ENCODE data around the gene MGAT4A.

MGAT4A gene

DNA sequence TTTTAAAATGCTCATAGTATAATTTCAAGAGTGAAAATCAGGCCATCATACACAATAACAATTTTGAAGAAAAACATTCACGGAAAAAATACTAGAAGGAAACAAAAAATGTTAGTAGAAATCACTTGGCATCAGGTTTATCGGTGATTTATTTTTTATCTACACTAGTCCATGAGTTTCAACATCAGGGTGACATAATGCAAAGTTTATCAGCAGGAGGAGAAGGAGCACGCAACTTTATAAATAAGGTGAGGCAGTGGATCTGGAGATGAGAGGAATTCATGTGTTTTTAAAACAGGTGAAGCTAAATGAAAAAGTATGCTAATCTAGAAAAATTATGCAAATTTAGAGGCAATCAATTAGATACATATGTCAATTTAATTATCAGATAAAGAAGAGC, 54.2 kb downstream of the MGAT4A start:
- H3K9me3 ChIP-seq (ENCODE audit: insufficient read depth, low read depth, low read length), result no peaks in the 10 kb centered on the region
- no peak overlapping the region for H3K9ac ChIP-seq (ENCODE audit: low read length)
- no peak overlapping the region for H3K14ac ChIP-seq (ENCODE audit: low read length)
- H2AFZ ChIP-seq (ENCODE audit: insufficient read depth, low read length, poor library complexity), result no peak overlapping the region
- H3K4me2 ChIP-seq (ENCODE audit: low read length), result no peak overlapping the region
- H4K91ac ChIP-seq (ENCODE audit: low read depth, low read length), result no peak overlapping the region
- H2AK5ac ChIP-seq (ENCODE audit: low read length), result no peak overlapping the region
- no peak overlapping the region for H4K12ac ChIP-seq (ENCODE audit: low read depth, low read length)
- no peak overlapping the region for H3K18ac ChIP-seq (ENCODE audit: low read length)
- no peaks in the 10 kb centered on the region for H3K79me1 ChIP-seq (ENCODE audit: low read length)
- no peak overlapping the region for H2BK120ac ChIP-seq (ENCODE audit: insufficient read depth, low read length, poor library complexity)
- H3K36me3 ChIP-seq (ENCODE audit: control insufficient read depth in 1 of 2, insufficient read depth in 2 of 2, low read length in 2 of 2), result no peaks in the 10 kb centered on the region
- no peaks in the 10 kb centered on the region for H3K79me2 ChIP-seq (ENCODE audit: control insufficient read depth, insufficient read depth, low read length, poor library complexity)
- H3K4ac ChIP-seq (ENCODE audit: low read depth, low read length), result no peak overlapping the region
- no peak overlapping the region for H3K4me3 ChIP-seq (ENCODE audit: low read depth, low read length)
- no peak overlapping the region for H2BK12ac ChIP-seq (ENCODE audit: low read length)
- H3K23ac ChIP-seq (ENCODE audit: low read length), result no peak overlapping the region
- H4K8ac ChIP-seq (ENCODE audit: low read depth, low read length), result no peak overlapping the region
- no peak overlapping the region for H3K27ac ChIP-seq (ENCODE audit: low read depth, low read length)
- no peaks in the 10 kb centered on the region for H3K4me1 ChIP-seq (ENCODE audit: control insufficient read depth in 1 of 2, insufficient read depth in 2 of 2, low read length in 2 of 2)
- peak in 1 of 2 donors; percentile 15 for DNase-seq
- H2BK5ac ChIP-seq (ENCODE audit: low read depth, low read length, poor library complexity), result no peak overlapping the region
- H3K27me3 ChIP-seq (ENCODE audit: insufficient read depth, low read length), result no peaks in the 10 kb centered on the region
- no CpG with 5 or more reads among the region's 3 CpGs for WGBS (ENCODE audit: extremely low coverage, insufficient coverage, insufficient read length)

DNA sequence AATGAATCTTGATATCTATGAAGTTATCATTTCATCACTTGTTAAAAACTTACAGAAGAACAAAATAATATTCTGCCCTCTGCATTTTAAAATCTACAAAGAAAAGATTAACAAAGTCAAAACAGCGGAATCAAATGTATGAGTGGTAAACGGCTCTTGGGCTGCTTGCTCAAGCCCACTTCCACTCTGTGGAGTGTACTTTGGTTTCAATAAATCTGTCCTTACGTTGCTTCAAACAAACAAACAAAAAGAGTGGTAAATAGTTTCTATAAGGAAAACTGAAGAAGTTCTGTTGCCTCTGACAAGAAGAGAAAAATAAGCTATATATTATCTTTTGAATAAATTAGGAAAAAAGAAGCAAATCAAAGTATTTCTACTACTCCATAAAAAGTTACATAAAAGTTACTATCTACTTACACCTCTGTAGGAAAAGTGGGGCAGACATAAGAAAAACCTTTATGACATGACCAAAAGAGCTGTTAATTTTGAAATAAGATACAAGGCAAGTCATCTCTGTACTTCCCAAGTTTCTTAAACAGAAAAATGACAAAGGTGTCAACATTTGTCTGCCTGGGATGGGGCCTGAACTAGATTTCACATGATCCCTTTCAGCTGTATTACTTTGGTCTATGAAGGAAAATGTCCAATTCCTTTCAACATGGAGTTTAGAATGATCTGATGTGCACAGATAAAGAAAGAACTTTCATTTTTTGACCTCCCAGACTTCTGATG, 56.5 kb downstream of the MGAT4A start:
- no peak overlapping the region for H3K18ac ChIP-seq (ENCODE audit: low read length)
- H4K91ac ChIP-seq (ENCODE audit: low read depth, low read length), result no peak overlapping the region
- no peak overlapping the region for H4K12ac ChIP-seq (ENCODE audit: low read depth, low read length)
- no CpG with 5 or more reads among the region's 3 CpGs for WGBS (ENCODE audit: extremely low coverage, insufficient coverage, insufficient read length)
- no peak overlapping the region for H2BK5ac ChIP-seq (ENCODE audit: low read depth, low read length, poor library complexity)
- H3K14ac ChIP-seq (ENCODE audit: low read length), result no peak overlapping the region
- no peak overlapping the region for H3K23ac ChIP-seq (ENCODE audit: low read length)
- no peaks in the 10 kb centered on the region for H3K79me2 ChIP-seq (ENCODE audit: control insufficient read depth, insufficient read depth, low read length, poor library complexity)
- no peak overlapping the region for H3K4me2 ChIP-seq (ENCODE audit: low read length)
- no peaks in the 10 kb centered on the region for H3K27me3 ChIP-seq (ENCODE audit: insufficient read depth, low read length)
- no peak overlapping the region for H2BK120ac ChIP-seq (ENCODE audit: insufficient read depth, low read length, poor library complexity)
- DNase-seq, result no peak
- no peak overlapping the region for H3K27ac ChIP-seq (ENCODE audit: low read depth, low read length)
- H4K8ac ChIP-seq (ENCODE audit: low read depth, low read length), result no peak overlapping the region
- no peak overlapping the region for H3K4ac ChIP-seq (ENCODE audit: low read depth, low read length)
- no peak overlapping the region for H2AFZ ChIP-seq (ENCODE audit: insufficient read depth, low read length, poor library complexity)
- H3K9ac ChIP-seq (ENCODE audit: low read length), result no peak overlapping the region
- H3K9me3 ChIP-seq (ENCODE audit: insufficient read depth, low read depth, low read length), result no peaks in the 10 kb centered on the region
- H3K36me3 ChIP-seq (ENCODE audit: control insufficient read depth in 1 of 2, insufficient read depth in 2 of 2, low read length in 2 of 2), result no peaks in the 10 kb centered on the region
- no peak overlapping the region for H2BK12ac ChIP-seq (ENCODE audit: low read length)
- H2AK5ac ChIP-seq (ENCODE audit: low read length), result no peak overlapping the region
- no peaks in the 10 kb centered on the region for H3K4me1 ChIP-seq (ENCODE audit: control insufficient read depth in 1 of 2, insufficient read depth in 2 of 2, low read length in 2 of 2)
- H3K4me3 ChIP-seq (ENCODE audit: low read depth, low read length), result no peak overlapping the region
- H3K79me1 ChIP-seq (ENCODE audit: low read length), result no peaks in the 10 kb centered on the region

DNA sequence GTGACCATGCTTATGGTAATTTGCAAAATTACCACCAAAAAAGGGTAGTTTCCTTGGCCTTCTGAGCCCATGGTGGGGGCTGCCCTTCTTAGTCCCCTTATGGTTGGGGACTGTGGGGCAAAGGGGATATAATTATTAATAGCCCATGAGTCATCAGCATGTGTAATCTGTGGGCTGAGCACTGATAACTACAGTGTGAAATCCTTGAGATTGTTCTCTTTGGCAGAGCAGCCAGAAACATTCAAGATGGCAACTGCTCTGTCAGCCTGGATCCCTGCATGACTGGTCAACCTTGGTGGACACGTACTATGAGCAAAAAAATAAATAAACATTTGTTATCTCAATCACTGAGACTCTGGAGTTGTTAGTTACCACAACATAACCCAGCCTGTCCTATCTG, 61.3 kb downstream of the MGAT4A start:
- Histone ChIP-seq H2BK5ac (ENCODE audit: low read depth, low read length, poor library complexity) (no peak overlapping the region), H3K27ac (ENCODE audit: low read depth, low read length) (no peak overlapping the region), H3K79me2 (ENCODE audit: control insufficient read depth, insufficient read depth, low read length, poor library complexity) (no peaks in the 10 kb centered on the region), H2AK5ac (ENCODE audit: low read length) (no peak overlapping the region), H3K9ac (ENCODE audit: low read length) (no peak overlapping the region), H3K27me3 (ENCODE audit: insufficient read depth, low read length) (no peaks in the 10 kb centered on the region), H4K12ac (ENCODE audit: low read depth, low read length) (no peak overlapping the region), H3K36me3 (ENCODE audit: control insufficient read depth in 1 of 2, insufficient read depth in 2 of 2, low read length in 2 of 2) (no peaks in the 10 kb centered on the region), H3K4me2 (ENCODE audit: low read length) (no peak overlapping the region), H2BK12ac (ENCODE audit: low read length) (no peak overlapping the region), H3K9me3 (ENCODE audit: insufficient read depth, low read depth, low read length) (no peaks in the 10 kb centered on the region), H4K91ac (ENCODE audit: low read depth, low read length) (no peak overlapping the region), H3K4ac (ENCODE audit: low read depth, low read length) (no peak overlapping the region), H4K8ac (ENCODE audit: low read depth, low read length) (no peak overlapping the region), H3K79me1 (ENCODE audit: low read length) (no peaks in the 10 kb centered on the region), H3K23ac (ENCODE audit: low read length) (no peak overlapping the region), H2AFZ (ENCODE audit: insufficient read depth, low read length, poor library complexity) (no peak overlapping the region), H3K4me1 (ENCODE audit: control insufficient read depth in 1 of 2, insufficient read depth in 2 of 2, low read length in 2 of 2) (no peaks in the 10 kb centered on the region), H2BK120ac (ENCODE audit: insufficient read depth, low read length, poor library complexity) (no peak overlapping the region), H3K4me3 (ENCODE audit: low read depth, low read length) (no peak overlapping the region), H3K18ac (ENCODE audit: low read length) (no peak overlapping the region), H3K14ac (ENCODE audit: low read length) (no peak overlapping the region)
- peak in 1 of 2 donors; percentile 24 for DNase-seq
- WGBS (ENCODE audit: extremely low coverage, insufficient coverage, insufficient read length), result no CpG with 5 or more reads among the region's 1 CpG

- Histone ChIP-seq H3K4me3 (ENCODE audit: low read depth, low read length) (no peak overlapping the region), H3K79me1 (ENCODE audit: low read length) (no peaks in the 10 kb centered on the region), H4K12ac (ENCODE audit: low read depth, low read length) (no peak overlapping the region), H3K23ac (ENCODE audit: low read length) (no peak overlapping the region), H3K27ac (ENCODE audit: low read depth, low read length) (no peak overlapping the region), H3K4me1 (ENCODE audit: control insufficient read depth in 1 of 2, insufficient read depth in 2 of 2, low read length in 2 of 2) (no peaks in the 10 kb centered on the region), H2AK5ac (ENCODE audit: low read length) (no peak overlapping the region), H3K9ac (ENCODE audit: low read length) (no peak overlapping the region), H4K91ac (ENCODE audit: low read depth, low read length) (no peak overlapping the region), H3K4ac (ENCODE audit: low read depth, low read length) (no peak overlapping the region), H2AFZ (ENCODE audit: insufficient read depth, low read length, poor library complexity) (no peak overlapping the region), H3K4me2 (ENCODE audit: low read length) (no peak overlapping the region), H3K36me3 (ENCODE audit: control insufficient read depth in 1 of 2, insufficient read depth in 2 of 2, low read length in 2 of 2) (no peaks in the 10 kb centered on the region), H3K18ac (ENCODE audit: low read length) (no peak overlapping the region), H3K9me3 (ENCODE audit: insufficient read depth, low read depth, low read length) (no peaks in the 10 kb centered on the region), H3K79me2 (ENCODE audit: control insufficient read depth, insufficient read depth, low read length, poor library complexity) (no peaks in the 10 kb centered on the region), H3K14ac (ENCODE audit: low read length) (no peak overlapping the region), H2BK120ac (ENCODE audit: insufficient read depth, low read length, poor library complexity) (no peak overlapping the region), H3K27me3 (ENCODE audit: insufficient read depth, low read length) (no peaks in the 10 kb centered on the region), H2BK12ac (ENCODE audit: low read length) (no peak overlapping the region), H4K8ac (ENCODE audit: low read depth, low read length) (no peak overlapping the region), H2BK5ac (ENCODE audit: low read depth, low read length, poor library complexity) (no peak overlapping the region)
- no CpG with 5 or more reads among the region's 3 CpGs for WGBS (ENCODE audit: extremely low coverage, insufficient coverage, insufficient read length)
- DNase-seq, result no peak
These were observed 65.3 kb downstream of the MGAT4A start for GRCh38 chr2:98665677-98666076.

All from trophoblast cell (in vitro differentiated cells and primary cell).